ENCODE measurements around the gene TMEM140.
"Not testable (repeated sequence)": the region's sequence is repeated elsewhere in the genome, so short reads cannot be mapped to it uniquely, and the experiment has no call there.

TMEM140 gene

DNA sequence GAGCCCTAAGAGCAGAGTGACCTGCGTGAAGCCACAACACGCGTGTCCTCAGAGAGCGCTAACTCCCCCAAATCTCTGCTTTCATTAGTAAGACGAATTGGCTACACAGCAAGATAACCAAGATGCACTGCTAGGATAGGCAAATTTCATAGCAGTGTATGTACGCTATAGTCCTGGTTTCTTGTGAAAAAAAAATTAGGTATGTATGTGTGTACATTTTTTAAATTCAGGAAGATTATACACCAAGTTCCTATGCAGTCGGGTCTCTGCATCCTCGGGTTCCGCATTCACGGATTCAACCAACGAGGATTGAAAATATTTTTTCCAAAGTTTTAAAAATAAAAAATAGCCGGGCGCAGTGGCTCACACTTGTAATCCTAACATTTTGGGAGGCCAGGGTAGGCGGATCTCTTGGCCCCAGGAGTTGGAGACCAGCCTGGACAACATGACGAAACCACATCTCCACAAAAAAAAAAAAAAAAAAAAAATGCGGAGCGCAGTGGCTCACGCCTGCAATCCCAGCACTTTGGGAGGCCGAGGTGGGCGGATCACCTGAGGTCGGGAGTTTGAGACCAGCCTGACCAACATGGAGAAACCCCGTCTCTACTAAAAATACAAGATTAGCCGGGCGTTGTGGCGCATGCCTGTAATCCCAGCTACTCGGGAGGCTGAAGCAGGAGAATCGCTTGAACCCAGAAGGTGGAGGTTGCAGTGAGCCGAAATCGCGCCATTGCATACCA lies 64.2 kb downstream of the TMEM140 start:
- DNase-seq (ENCODE audit: low read depth in 1 of 2, low spot score in 1 of 2) = not testable (repeated sequence)

DNA sequence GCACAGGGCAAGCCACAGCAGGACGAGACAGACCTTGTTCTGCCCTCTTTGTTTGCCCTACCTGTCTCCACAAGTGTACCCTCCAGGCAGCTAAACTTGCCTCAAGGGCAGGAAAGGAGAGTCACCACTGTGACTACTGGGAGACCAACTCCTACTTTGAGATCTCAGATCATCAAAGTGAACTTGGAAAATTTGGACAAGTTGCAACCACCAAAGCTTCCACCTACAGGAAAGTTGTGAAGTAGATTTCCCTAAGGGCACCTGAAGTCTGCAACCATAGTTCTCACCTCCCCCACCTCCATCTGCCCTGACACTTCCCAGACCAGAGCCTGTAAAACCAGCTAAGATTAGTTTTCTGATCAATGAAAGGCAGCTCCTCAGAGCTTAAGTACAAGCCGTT lies 66.0 kb downstream of the TMEM140 start:
- no peak for DNase-seq (ENCODE audit: low read depth in 1 of 2, low spot score in 1 of 2)

DNA sequence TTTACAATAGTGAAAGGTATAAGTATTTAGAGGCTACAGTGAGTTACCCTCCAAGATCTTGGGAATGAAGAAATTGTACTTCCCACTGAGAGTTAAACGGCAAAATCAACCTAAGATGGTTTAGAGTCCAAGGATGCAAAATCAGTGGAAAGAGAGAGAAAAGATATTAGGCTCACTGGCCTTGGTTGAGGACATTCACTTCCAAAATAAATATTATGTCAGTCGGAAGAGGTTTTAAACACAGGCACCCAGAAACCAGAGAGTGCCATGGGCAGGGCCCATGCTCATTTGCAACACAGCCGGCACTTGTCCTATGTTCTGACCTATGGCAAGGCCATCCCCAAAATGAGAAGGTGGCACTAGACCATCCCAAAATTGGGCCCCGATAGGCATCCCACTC lies 67.3 kb downstream of the TMEM140 start:
- no peak for DNase-seq (ENCODE audit: low read depth in 1 of 2, low spot score in 1 of 2)

DNA sequence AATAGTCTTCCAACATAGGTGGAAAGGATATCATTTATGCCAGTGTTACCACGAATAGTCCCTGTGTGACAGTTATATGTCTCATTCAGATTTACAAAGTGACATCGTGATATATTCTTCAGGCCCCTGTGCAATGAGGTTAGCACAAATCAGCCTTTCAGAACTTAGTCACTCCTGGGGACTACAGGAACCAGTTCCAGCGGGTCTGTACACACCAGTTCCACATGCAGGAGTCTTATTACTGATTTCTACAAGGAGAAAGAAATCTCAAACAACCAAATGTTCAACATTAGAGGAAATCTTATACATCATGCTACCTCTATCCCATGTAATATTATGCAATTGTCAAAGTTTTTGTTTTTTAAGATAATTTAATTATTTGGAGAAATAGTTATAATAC lies 67.8 kb downstream of the TMEM140 start:
- no peak for DNase-seq (ENCODE audit: low read depth in 1 of 2, low spot score in 1 of 2)

Data from stimulated activated CD4-positive, alpha-beta T cell treated with anti-CD3 and anti-CD28 coated beads, Interleukin-15, amount 100 ng/mL, for 1 hour (primary cell).